Retina (tissue), 1 donor: ENCODE measurements around the gene PPP2R2C.
A peak's percentile ranks its signal among the peaks of the same experiment; 100 is the strongest.

Experiments
- DNase-seq: peaks from one replicate; pipeline ENCODE4 v3.0.0-alpha.2; 2016

Gene PPP2R2C

DNA sequence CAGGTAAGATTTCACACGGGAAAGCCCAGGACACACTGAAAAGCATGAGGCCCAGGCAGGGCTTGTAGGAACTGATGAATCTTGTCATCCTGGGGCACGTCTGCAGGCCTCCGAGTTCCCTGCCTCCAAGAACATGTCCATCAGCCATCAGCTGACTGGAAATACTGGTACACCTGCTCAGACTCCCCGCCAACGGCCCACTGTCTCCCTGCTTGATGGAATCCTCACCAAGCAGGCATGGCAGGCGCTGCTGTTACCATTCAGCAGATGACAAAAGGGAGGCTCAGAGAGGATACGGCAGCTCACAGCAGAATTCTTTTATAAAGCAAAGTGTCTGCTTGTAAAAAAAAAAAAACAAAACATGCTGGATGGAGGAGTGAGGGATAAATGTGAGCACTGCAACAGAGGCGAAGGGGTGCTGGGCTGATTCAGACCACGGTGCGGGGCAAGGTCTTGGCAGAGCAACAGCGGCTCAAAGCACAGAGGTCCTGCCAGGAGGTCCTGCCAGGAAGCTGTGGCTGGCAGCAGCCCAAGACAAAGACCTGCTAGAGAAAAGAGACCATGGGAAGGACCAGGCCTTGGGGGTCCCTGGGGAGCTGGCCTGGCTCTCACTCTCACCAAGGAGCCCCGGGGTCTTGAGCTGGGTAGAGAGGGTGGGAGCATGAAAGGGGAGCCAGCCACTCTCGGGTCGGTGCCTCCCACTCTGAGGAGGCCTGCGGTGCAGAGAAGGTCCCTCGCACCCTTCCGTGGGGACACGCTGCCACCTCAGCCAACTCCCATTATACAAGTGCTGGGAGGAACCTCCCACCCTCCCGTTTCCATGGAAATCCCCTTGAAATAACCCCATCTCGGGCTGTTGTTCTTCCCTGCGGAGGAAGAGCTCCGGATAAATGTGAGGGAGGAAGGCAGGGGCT, 25.6 kb downstream of the PPP2R2C start:
- DNase-seq: peak; percentile 54

DNA sequence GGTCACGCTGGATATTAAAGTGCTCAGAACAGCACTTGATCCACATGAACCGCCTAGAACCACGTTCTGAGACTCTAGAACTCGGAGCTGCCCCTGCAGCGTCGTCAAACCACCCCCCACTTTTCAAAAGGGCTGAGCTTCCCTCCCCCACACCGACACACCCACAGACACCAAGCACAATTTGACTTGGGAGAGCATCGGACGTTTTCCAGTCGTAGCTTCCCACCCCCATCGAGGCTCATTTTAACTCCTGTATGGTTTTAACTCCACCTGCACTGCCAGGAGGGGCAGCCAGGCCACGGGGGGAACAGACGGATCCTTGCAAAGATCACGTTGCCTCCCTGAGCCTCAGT, 26.3 kb downstream of the PPP2R2C start:
- no peak for DNase-seq

DNA sequence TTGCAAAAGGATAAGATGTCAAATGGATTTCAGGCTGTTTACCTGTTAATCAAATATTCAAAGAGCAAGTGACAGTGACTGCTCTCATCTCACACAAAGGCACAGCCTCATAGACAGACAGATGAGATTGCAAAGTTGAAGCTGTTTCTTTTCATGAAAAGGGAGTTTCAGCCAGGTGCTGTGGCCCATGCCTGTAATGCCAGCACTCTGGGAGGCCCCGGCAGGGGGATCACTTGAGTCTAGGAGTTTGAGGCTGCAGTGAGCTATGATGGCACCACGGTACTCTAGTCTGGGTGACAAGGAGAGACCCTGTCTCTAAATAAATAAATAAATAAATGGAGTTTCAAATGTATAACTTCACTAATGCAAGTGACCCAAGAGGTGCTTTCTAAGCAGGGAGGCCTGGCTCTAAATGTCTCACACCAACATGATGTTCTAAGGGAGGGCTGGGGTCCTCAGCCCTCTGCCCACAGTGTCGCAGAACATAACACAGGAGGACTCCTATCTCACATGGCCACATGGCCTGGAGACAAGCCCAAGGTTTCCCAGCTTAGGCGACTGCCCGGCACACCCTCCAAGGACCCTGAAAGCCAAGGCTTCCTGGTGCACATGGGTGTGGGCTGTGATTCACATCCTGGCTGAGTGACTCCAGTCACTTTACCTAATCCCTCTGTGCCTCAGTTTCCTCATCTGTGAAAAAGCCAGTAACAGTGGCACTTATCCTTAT, 26.8 kb downstream of the PPP2R2C start:
- no peak for DNase-seq

DNA sequence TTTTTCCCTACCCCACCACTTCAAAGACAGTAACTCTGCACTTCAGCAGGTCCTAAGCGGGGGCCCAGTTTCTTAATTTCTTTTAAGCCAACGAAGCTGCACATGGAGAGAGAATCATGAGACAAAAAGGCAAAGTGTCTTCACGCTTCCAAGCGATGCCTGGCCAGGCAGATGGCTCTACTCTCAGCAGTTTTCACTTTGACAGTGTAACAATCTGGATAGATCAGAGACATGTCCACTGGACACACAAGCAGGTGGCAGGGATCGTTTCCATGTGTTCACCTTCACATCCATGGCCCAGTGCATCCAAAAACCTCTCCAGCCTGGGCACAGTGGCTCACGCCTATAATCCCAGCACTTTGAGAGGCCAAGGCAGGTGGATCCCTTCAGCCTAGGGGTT, 27.8 kb downstream of the PPP2R2C start:
- no peak for DNase-seq

DNA sequence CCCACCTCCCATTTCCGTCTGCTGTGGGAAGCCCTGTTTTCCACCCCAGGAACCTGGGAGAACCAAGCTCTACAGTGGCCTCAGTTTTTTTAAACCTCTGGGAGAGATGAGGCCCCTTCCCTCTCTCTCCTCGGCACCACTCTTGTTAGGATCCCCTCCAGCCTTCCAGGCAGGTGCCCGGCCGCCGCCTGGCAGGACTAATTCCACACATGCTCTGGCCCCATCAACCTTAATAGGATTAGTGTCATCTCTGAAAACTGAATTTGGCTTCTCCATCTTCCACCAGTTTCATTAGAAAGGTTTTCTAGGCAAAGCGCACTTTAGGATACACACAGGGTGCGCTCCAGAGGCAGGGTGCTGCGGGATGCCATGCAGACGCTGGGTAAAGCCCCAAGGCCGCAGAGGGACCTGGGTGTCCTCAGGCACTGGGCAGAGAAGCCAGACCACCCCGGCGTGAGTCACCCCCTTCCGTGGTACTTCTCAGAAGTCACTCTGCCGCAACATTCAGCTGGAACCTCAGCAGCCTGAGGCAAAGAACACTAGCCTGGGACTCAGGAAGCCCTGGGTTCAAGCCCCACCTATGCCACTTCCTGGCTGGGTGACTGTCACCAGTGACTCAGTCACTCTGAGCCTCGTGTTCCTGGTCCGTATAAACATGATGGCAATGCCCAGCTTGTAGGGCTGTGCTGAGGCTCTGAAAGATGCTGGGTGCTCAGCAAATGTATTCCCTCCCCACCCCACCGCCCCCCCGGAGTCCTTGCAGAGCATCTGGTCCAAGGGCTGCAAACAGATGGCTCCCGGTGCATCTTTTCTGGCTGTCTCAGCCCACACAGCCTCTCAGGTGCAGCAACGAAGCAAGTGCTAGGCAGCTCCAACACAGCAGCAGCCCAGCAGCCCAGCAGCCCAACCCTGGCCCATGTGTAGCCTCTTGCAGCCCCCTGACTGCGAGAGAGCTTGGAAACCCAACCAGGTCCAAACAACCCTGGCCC, 29.1 kb downstream of the PPP2R2C start:
- DNase-seq: no peak

DNA sequence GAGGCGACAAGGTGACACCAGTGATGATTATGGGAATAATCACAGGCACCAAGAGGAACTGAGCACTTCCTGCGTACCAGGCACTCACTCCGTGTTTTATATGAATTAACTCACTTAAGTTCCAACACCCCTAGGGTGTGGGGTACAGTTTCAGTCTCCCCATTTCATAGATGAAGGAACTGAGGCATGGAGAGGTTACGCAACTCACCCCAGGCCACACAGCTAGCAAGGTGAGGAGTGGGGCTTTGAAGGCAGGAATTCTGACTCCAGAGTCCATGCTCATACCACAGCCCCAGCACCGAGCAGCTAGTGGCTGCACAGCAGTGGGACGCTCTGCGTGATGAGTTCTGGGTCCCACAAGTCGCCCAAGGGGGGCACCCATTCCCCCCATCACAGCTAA, 29.9 kb downstream of the PPP2R2C start:
- DNase-seq: no peak

DNA sequence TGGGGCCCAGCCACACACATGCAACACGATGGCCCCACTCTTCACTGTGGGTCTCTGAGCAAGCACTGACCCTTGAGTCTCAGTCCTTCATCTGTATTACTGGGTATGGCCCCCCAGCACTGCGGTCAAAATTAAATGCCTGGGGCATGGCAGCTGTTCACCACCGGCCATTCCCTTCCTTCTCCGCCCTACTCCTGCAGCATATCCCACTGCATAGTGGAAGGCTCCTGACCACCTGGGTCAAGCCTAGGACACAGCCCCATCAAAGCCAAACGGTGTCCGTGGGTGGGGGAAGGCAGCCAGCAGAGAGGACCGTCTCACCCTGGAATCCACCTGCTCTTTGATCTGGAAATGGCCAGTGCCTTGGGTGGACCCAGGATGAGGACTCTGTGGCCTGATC, 30.7 kb downstream of the PPP2R2C start:
- no peak for DNase-seq

DNA sequence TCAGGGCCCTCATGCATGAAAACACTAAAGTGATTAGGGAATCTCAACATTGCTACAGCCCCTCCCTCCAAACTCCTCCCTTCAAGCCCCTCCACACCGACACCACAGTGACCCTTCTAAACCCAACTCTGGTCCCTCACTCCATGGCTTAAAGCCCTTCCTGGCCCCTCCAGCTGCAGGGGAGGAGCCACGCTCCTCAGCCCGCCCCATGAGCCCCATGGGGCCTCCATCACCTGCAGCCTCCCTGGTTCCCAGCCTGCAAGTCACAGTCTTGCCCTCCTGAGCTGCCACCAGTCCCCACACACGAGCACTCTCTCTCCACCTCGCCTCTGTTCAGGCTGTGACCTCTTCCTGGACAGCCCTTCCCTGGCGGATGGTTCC, 31.2 kb downstream of the PPP2R2C start:
- no peak for DNase-seq

DNA sequence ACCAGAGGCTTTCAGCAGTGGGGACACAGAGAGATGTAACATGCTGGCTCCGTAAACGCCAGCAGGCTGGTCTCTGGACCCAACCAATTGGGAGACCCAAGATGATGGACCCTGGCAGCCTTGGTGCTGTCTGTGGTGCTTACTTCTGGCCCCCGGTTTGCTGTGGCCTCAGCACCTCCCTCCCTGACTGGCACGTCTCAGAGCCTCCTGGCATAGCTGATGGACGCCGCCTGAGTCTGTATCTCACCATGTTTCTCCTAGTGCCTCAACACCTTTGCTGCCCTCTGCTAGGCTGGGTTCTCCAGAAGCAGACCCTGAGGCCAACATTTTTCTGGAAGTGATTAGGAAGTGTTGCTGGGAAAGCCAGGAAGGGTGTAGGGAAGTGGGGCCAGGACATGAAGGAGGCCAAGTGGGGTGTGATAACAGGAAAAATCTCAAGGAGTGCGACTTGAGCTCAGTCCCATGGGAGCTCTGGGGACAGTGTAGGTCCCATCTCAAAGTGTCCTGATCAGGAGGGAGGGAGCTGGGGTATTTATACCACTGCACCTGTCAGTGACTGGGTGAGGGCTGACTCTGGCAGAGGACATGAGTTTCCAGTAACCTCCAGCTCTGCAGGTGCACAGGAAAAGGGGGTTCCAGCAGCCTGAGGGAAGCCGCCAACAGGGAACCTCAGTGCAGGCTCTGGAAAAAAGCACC, 31.8 kb downstream of the PPP2R2C start:
- no peak for DNase-seq

DNA sequence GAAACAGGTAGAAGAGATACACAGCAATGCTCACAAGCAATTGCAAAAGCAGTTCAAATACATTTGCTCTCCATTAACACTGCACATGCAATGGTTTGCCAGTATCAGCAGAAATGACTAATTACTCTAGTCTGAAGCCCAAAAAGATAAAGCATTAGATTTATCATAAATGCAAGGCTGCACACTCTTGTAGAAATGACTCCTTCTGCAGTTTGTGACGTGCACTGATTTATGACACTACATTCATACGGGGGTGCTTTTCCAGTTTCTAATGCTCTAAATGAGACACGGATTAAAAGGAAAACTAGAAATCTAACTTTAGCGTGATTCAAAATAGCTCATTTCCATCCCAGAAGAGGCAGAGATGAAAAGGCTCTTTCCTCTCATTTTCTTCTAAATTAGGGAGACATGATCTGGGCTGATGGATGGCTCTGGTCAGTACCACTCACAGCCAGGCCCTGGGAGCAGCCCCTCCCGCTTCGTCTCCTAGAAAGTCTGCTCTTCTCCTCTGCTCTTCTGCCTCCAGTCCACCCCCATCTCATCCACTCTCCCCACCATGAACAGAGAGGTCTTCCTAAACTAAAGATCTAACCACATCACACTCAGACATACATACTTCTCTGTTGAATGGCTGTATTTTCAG, 33.2 kb downstream of the PPP2R2C start:
- no peak for DNase-seq

DNA sequence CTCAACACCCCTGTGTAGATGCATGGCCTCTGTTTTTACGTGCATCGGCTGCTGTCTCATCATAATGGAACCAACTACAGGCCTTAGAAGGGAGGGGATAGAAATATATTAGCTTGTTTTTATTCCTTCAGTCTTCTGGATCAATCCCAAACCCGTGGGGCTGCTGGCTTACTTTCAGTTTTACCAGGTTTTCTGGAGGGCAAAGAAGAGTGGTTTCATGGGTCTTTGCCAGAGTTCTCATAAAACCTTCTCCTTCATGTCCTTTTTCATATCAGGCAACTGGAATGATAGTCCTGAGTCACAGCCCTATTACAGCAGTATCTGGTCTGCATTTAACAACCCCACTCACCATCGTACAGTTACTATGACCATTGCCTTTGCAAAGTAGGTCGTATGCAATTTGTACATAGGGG, 34.6 kb downstream of the PPP2R2C start:
- no peak for DNase-seq

DNA sequence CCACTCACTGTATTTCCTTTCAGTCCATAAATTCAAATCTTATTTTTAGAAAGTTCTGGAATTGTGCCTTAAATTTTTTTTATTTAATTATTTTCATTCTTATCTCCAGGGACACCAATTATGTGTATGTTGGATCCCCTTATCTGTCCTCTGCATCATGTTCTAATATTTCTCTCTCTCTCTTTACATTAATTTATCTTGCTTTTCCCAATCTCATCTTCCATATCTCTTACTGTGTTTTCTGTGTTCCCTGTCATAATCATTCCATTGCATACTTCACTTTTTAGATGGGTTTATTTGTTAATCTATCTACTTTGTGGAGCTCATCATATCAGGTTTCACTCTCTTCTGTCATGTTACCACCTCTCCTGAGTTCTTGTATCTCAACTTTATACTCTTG, 37.4 kb downstream of the PPP2R2C start:
- no peak for DNase-seq

DNA sequence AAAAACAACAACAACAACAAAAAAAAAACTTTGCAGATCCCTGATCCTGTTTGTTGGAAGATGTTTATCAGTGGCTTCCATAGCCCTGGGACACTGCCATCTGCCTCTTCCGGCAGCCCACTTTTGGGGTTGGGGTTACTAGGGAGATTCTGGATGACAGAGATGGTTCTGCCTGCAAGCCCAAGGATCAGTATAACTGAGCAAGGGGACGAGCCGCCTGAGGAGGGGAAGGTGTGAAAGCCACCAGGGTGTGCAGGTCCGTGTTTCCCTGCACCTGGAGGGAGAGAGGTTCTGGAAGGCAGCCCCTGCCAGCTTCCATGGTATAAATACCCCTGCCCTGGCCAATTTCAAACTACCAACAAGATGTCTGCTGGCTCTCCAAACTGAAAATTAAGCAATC, 41.5 kb downstream of the PPP2R2C start:
- DNase-seq: no peak

DNA sequence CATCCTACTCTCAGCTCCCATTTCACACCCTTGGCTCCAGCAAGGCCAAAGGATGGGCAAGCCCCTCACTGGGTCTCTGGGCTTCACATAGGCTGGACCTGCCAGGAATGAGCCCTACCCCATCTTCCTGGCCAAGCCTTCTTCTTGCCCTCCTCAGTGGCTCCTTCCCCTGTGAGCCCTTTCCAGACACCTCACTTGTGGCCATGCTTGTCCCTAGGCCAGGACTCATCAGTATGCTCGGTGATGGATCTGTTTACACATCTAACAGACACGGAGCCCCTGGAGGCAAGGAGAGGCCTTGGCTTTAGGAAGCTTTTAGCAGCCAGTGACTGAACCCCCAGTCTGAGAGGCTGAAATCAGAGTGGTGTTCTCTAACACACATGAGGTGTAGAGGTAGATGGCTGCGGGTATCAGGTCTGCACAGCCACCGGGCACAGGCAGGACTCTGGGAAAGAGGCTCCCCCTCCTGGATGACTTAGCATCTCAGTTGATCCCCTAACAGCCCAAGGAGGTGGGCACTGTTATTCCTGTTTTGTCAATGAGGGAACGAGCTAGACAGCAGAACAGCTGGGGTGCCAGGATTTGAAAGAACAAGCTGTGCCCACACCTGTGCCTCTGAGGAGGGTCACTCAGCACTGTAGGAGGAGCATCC, 44.8 kb downstream of the PPP2R2C start:
- peak; percentile 54 for DNase-seq

DNA sequence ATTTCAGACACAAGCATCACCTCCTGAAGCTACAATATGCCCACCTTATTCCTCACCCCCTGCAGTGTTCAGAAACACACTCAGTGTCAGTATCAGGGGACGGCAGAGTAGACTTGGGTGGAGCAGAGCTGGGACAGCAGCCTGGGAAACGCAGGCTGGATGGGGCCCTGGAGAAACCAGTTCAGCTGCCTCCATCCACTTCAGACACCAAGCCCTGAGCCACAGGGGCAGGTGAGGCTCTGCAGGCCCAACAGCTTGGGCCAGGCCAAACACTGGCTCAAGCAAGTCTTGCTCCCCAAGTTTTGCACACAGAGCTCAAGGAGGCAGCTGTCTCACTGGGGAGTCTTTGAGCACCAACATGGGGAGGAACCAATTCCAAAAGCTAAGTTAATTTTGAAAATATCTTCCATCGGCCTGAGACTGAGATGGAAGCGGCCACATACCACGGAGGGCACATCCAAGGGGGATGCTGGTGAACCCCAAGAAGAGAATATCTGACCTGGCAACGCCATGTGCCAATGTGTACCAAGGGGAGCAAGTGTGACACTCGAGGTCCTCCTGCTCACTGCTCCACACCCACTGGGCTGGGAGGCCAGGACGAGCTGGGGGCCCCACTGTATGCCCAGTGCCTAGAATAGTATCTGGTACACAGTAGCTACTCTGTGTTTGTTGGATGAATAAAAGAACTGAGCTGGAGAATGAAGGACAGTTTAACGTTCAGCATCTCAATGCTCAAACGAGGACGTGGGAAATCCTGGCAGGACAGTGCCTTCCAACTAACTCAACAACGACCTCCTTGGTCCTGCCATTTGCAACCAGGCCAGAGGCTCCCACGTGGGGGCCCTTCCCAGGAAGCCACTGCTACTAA, 45.6 kb downstream of the PPP2R2C start:
- no peak for DNase-seq

DNA sequence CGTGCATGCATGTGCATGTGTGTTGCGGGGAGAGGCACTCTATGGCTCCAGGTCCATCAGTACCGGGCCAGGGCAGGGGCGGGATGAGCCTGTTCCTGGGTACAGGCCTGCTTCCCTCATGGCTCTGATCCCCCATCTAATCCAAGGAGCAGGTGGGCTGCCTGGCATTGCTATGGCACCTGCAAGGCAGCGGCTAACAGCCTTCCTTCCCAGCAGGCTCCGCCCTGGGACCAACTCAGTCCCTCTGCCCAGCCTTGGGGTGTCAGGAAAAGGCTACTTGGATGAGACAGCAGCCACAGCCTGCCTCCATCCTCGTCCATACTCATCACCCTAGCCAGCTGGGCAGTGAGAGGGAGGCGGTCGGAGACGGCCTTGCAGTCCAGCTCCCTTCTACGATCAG, 46.5 kb downstream of the PPP2R2C start:
- no peak for DNase-seq

DNA sequence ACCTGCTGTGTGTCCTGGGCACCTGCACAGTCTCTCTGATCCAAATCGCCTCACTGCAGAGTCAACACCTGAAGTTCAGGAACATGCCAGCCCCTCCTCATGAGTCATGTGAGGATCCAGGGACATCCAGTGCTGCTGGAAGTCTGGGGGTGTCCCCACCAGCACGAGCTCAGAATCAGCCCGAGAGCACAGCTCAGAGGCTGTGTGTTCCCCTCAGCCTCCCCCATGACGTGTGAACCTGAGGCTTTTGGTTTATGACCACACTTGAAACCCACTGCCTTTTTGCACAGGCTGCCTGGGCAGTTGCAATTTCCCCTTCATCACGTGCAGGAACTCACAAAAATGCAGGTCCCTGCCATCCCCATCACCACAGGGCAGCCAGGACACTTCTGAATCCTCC, 47.1 kb downstream of the PPP2R2C start:
- DNase-seq: no peak

DNA sequence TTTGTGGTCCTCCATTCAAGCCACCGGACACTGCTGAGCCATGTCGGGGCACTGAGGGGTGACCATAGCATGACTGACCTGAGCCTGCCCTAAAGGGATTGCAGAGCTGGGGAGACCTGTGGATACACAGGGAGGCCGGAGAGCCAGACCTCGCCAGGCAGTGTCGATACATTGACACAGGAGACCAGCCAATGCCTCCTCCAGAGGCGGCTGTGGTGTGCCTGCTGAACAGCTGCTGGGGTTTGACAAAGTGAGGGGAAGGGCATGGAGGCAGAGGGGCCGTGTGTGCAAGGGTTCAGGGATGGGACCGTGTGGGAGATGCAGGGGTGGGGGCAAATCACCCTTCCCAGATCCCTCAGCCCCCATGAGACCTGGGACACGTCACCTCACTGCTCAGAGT, 48.0 kb downstream of the PPP2R2C start:
- no peak for DNase-seq

DNA sequence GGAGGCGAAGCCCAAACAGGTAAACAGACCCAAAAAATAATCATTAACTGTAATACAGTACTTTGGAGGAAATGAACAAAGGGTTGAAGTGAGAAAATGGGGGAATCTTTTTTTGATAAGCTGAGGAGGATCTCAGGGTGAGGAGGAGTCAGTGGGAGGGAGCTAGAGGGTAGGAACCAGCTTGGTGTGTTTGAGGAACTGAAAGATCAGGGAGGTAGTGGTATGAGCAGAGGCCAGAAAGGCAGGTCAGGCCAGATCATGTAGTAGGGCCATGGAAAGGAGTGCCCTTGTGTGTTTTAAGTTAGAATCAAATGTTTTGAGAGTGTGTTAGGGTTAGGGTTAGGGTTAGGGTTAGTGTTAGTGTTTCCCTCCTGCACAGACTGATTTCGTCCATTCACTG, 48.8 kb downstream of the PPP2R2C start:
- DNase-seq: no peak

DNA sequence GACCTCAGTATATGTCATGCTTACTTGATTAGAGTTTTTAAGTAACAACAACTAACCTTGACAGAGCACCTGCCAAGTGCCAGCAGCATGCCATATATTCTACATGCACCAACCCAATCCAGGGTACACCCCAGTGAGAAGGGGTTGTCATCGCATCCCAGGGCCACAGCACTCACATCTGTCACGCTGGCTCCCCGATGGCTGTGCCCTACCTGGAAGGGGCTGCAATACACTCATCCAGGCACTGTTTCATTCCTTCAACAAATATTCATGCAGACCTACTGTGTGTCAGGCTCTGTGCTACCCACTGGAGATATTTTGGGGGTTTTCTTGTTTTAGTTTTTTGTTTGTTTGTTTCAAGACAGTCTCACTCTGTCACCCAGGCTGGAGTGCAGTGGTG, 49.5 kb downstream of the PPP2R2C start:
- DNase-seq: no peak

DNA sequence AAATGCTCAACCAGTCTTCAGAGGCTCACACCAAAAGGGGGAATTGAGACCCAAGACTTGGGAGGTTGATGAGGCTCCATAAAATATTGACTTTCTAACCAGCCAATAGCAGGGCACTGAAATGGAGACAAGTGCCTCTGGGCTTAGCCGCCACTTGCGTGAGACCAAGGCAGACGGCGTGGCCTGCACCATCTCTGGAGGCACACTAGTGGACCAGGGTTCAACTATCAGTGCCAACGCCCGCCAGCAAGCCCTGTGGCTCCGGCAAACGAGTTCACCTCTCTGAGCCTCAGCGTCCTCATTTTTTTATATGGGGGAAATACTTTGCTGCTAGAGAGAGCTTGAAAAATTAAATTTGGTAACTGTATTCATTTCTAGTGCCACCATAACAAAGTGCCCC, 50.3 kb downstream of the PPP2R2C start:
- DNase-seq: no peak
